Testis (tissue), 3 donors: ENCODE results near the gene EPHA7. TPM values are rescaled to one million over a fixed set of nuclear protein-coding genes. Genes with fewer than 3 reads are reported as not detected.

Experiments used
- DNase-seq: peaks from one replicate; pipeline ENCODE4 v3.0.0-alpha.2; 2019
- H3K27ac ChIP-seq, 2 donors: fragments of 200-600 bp; sonication (generic); one replicate each; pipeline ENCODE4 v1.5.1; 2019
- H3K27me3 ChIP-seq: fragments of 200-600 bp; sonication (generic); one replicate; pipeline ENCODE4 v1.5.1; 2019
- H3K36me3 ChIP-seq: fragments of 200-600 bp; sonication (generic); one replicate; pipeline ENCODE4 v1.5.1; 2017; ENCODE audit warnings: low read depth; ENCODE audit errors: missing control alignments
- H3K4me1 ChIP-seq: fragments of 200-600 bp; sonication (generic); one replicate; pipeline ENCODE4 v1.5.1; 2019
- H3K4me3 ChIP-seq, 2 donors: fragments of 200-600 bp; sonication (generic); one replicate each; pipeline ENCODE4 v1.5.1; 2017 to 2019
- H3K9me3 ChIP-seq: fragments of 200-600 bp; sonication (generic); one replicate; pipeline ENCODE4 v1.5.1; 2017
- CTCF ChIP-seq, 3 experiments: fragments of 450-650 bp in 2 of 3; fragments of 200-600 bp in 1 of 3; sonication (generic) in 1 of 3; IDR thresholded peaks; one replicate each; pipeline ENCODE4 v1.5.1; 2016 to 2019; ENCODE audit warnings: antibody characterized with exemption in 3 of 3, mild to moderate bottlenecking in 2 of 3, moderate library complexity in 1 of 3
- POLR2A ChIP-seq: fragments of 450-650 bp; IDR thresholded peaks from one replicate; pipeline ENCODE4 v1.6.1; 2017; ENCODE audit warnings: antibody characterized with exemption, mild to moderate bottlenecking, moderate library complexity
- WGBS, 2 donors: methylation state at CpG; one replicate each; pipeline ENCODE4 v1.1.5; 2018; 5-methylcytosine and 5-hydroxymethylcytosine counted together
- intact Hi-C: fragments of 100-400 bp; cut with DNase I; formaldehyde crosslinking; loops from one replicate; pipeline ENCODE4 v1.15.1; 2023; ENCODE audit warnings: low total_unique reads
- polyA plus RNA-seq: library from polyadenylated mRNA; stranded (reverse); fragments of 350-450 nt; fragmentation: Illumina TruSeq; extraction: RNeasy Lipid Tissue Mini Kit (QIAGEN cat#74804); gene quantifications from one replicate; pipeline ENCODE4 v1.2.3, GENCODE V29; 2014; ENCODE audit warnings: low read depth, low replicate concordance; ENCODE audit not compliant: insufficient read depth
- total RNA-seq, 2 donors: library from RNA; depleted of rRNA; stranded (reverse); fragments of >200 nt; gene quantifications; one replicate each; pipeline ENCODE4 v1.2.3, GENCODE V29; 2016

The EPHA7 gene
- total and polyA plus RNA-seq, 3 donors from 2014 or later, result 3.4 to 7.2 (median 4.8) TPM

GRCh38 chr6:93416571-93417420, 2.6 kb downstream of the EPHA7 start:
- WGBS, 2 donors, result 0 to 1% methylated on average over 45 to 76 of the region's 77 CpGs
- peaks cover 10% of the 10 kb centered on the region for H3K4me1 ChIP-seq
- peak overlapping the region; percentile 36 to 71 for H3K27ac ChIP-seq
- DNase-seq, result peak; percentile 63
- intact Hi-C loops, result no loop called here
- H3K4me3 ChIP-seq, result peak overlapping the region; percentile 44 to 64
- no peaks in the 10 kb centered on the region for H3K36me3 ChIP-seq
- H3K9me3 ChIP-seq, result no peaks in the 10 kb centered on the region
- no peak for TF ChIP-seq POLR2A
- no peaks in the 10 kb centered on the region for H3K27me3 ChIP-seq

GRCh38 chr6:93413190-93413589, 6.2 kb downstream of the EPHA7 start:
- intact Hi-C loops, result no loop called here

DNA sequence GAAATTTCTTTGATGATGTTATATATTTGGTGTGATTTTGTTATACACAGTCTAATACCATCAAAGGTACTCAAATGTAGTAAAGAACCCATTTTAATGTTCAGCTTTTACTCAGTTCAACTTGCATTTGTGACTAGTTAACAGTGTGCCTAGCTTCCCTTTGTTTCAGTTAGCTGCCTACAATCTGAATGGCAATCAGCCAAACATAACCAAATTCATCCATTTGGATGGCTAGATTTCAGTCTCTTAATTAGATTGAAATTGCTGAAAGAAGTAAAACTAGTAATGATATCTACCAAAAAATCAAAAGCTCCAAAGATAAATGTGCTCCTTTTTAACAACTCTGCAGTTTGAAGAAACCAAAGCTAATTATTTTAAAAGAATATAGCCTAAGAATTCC, 6.9 kb downstream of the EPHA7 start:
- no peak for TF ChIP-seq CTCF (IDR thresholded peaks at IDR 0.05)
- no peak for TF ChIP-seq POLR2A
- no peaks in the 10 kb centered on the region for H3K36me3 ChIP-seq
- H3K4me1 ChIP-seq, result peaks cover 2% of the 10 kb centered on the region
- DNase-seq, result no peak
- no peaks in the 10 kb centered on the region for H3K27me3 ChIP-seq
- H3K9me3 ChIP-seq, result no peaks in the 10 kb centered on the region
- no peak overlapping the region for H3K27ac ChIP-seq
- H3K4me3 ChIP-seq, result no peak overlapping the region
- intact Hi-C loops, result no loop called here

More at GRCh38 chr6:93413190-93413589, 6.2 kb downstream of the EPHA7 start:
- Histone ChIP-seq H3K9me3 (no peaks in the 10 kb centered on the region), H3K27ac (no peak overlapping the region), H3K27me3 (no peaks in the 10 kb centered on the region), H3K4me3 (no peak overlapping the region), H3K4me1 (peaks cover 8% of the 10 kb centered on the region), H3K36me3 (no peaks in the 10 kb centered on the region)
- TF ChIP-seq CTCF (IDR thresholded peaks at IDR 0.05) (no peak), POLR2A (no peak)
- no peak for DNase-seq

DNA sequence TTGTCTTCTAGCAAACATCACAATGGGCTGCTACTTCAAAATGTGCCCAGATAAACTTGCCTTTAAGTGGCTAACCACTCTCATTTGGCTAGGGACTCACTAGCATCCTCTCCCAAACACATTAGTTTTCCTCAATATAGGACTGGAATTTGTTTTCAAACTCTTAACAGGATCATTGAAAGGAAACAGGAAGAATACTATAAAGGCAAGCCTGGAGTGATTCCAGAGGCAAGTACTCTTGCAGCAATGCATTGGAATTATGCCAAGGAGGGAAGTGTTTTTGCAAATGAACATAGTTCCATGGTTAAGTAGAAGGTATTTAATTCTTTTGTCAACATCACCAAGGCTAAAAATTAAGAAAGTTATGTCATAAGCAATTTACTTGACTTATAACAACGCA, 12.2 kb downstream of the EPHA7 start:
- intact Hi-C loops, result no loop called here
- Histone ChIP-seq H3K36me3 (no peaks in the 10 kb centered on the region), H3K4me1 (no peaks in the 10 kb centered on the region), H3K9me3 (no peaks in the 10 kb centered on the region), H3K27me3 (no peaks in the 10 kb centered on the region), H3K27ac (no peak overlapping the region), H3K4me3 (no peak overlapping the region)
- WGBS, 2 donors, result 84 to 88% methylated on average over 1 of the region's 1 CpG
- DNase-seq, result no peak
- no peak for TF ChIP-seq CTCF (IDR thresholded peaks at IDR 0.05)
- TF ChIP-seq POLR2A, result no peak

DNA sequence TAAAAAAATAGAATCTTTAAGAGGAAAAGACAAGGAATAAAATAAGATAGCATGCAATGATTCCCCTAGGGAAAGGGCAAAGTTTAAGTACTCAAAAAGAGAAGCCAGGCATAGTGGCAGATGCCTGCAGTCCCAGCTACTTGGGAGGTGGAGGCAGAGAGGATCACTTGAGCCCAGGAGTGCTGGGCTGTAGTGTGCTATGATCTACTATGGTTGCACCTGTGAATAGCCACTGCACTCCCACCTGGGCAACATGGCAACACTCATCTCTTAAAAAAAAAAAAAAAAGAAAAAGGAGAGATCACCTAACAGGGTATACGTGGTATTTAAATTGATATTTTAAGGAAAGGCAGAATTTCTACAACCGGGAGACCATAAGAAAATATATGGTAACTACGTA, 16.0 kb downstream of the EPHA7 start:
- no peak overlapping the region for H3K27ac ChIP-seq
- whole genome bisulfite sequencing, 2 donors, result 94 to 95% methylated on average over 3 of the region's 3 CpGs
- intact Hi-C loops, result no loop called here

More for the DNA sequence above, 16.0 kb downstream of the EPHA7 start:
- Histone ChIP-seq H3K4me3 (no peak overlapping the region), H3K36me3 (no peaks in the 10 kb centered on the region), H3K9me3 (no peaks in the 10 kb centered on the region), H3K4me1 (no peaks in the 10 kb centered on the region), H3K27me3 (no peaks in the 10 kb centered on the region)
- TF ChIP-seq POLR2A (no peak), CTCF (IDR thresholded peaks at IDR 0.05) (no peak)
- no peak for DNase-seq
